Choroid plexus epithelial cell (primary cell): ENCODE data around the gene CPEB3.

ENCODE experiments used
- DNase-seq: peaks from one replicate; pipeline ENCODE4 v3.0.0-alpha.2; 2010; ENCODE audit warnings: low read depth
- H3K4me3 ChIP-seq: 2 replicates; pipeline ENCODE4 v1.5.1; 2011; ENCODE audit warnings: low read depth, mild to moderate bottlenecking, control low read depth, low read length, moderate library complexity
- TF ChIP-seq, protein P1 (sequence below): conservative IDR thresholded peaks from 2 replicates; pipeline ENCODE4 v1.5.1; 2011; ENCODE audit warnings: low read depth, mild to moderate bottlenecking, control low read depth, inconsistent platforms, low read length, moderate library complexity

Gene CPEB3

DNA sequence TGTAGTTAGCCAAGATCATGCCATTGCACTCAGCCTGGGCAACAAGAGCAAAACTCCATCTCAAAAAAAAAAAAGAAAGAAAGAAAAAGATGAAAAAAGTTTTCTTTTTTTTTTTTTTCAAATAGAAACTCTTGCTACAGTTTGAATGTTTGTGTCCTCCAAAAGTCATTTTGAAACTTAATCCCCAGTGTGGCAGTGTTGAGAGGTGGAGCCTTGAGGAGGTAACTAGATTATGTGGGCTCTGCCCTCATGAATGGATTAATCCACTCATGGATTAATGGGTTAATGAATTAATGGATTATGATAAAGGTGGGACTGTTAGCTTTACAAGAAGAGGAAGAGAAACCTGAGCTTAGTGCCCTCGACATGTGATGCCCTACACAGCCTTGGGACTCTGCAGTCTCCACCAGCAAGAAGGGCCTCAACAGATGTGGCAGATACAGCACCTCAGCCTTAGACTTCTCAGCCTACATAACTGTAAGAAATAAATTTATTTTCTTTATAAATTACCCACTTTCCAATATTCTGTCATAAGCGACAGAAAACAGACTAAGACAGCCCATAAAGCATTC, 25.1 kb downstream of the CPEB3 start:
- TF ChIP-seq, protein P1, sequence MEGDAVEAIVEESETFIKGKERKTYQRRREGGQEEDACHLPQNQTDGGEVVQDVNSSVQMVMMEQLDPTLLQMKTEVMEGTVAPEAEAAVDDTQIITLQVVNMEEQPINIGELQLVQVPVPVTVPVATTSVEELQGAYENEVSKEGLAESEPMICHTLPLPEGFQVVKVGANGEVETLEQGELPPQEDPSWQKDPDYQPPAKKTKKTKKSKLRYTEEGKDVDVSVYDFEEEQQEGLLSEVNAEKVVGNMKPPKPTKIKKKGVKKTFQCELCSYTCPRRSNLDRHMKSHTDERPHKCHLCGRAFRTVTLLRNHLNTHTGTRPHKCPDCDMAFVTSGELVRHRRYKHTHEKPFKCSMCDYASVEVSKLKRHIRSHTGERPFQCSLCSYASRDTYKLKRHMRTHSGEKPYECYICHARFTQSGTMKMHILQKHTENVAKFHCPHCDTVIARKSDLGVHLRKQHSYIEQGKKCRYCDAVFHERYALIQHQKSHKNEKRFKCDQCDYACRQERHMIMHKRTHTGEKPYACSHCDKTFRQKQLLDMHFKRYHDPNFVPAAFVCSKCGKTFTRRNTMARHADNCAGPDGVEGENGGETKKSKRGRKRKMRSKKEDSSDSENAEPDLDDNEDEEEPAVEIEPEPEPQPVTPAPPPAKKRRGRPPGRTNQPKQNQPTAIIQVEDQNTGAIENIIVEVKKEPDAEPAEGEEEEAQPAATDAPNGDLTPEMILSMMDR: no peak
- no peak for DNase-seq
- no peak overlapping the region for H3K4me3 ChIP-seq

DNA sequence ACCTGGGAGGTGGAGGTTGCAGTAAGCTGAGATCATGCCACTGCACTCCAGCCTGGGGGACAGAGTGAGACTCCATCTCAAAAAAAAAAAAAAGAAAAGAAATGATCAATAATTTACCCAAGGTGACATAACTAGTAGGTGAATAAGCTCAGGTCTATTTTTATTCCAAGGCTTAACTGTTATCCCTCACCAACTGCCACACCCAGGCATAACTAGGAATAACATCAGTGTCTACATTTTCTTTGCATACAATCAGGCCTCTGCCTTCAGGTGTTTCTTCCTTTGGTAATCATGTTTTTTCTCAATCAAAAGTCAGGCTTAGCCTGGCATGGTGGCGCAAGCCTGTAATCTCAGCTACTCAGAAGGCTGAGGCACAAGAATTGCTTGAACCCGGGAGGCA, 26.6 kb downstream of the CPEB3 start:
- DNase-seq: no peak
- no peak overlapping the region for H3K4me3 ChIP-seq
- TF ChIP-seq, protein P1: no peak

DNA sequence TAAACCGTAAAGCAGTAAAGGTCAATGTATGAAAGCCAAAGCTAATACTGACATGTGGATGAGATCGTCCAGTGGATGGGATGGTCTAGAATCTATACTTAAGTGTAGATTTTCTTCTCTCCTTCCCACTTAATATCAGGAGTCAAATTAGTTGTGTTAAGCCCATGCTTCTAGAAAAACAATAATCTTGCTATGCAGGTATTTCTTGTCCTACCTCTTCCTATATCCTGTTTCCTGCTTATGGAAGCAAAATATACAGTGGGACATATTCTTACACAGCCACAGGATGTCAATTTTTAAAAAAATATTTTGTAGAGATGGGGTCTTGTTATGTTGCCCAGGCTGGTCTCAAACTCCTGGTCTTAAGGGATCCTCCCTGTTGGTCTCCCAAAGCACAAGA, 27.5 kb downstream of the CPEB3 start:
- no peak for DNase-seq
- TF ChIP-seq, protein P1: no peak
- H3K4me3 ChIP-seq: no peak overlapping the region

DNA sequence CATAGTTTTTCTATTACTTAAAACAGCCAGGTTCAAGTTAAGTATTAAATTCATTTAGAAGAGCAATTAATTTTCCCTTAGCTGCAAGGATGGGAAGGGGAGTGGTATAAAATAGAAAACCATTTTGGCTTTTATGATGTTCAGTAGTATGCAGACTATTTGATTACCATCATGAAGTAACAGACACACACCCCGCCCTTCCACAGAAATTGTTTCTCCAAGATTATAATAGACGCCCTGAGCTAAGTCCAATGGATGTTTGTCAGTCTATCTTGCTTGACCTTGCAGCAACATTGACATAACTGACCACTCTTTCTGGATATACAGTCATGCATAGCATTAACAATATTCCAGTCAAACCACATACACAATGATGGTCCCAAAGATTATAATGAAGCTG, 42.3 kb downstream of the CPEB3 start:
- no peak for DNase-seq
- H3K4me3 ChIP-seq: no peak overlapping the region
- TF ChIP-seq, protein P1: no peak

DNA sequence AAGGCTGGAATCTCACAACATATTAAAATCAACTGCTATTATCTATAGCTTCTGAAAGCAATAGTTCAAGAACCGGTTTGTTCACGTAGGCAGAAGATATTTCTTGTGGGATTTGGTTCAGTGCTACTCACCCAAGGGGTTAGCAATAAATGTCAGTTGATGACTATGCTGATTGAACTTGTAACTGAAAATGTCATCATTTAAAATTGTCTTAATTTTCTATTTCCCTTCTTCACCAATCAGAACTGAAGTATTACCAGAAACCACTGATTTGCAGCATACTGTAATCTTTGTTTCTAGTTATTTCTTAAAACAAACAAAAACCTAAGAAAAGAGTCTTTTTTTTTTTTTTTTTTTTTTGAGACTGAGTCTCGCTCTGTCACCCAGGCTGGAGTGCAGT, 46.1 kb downstream of the CPEB3 start:
- H3K4me3 ChIP-seq: no peak overlapping the region
- TF ChIP-seq, protein P1: no peak
- DNase-seq: no peak

- TF ChIP-seq, protein P1: no peak
- peak overlapping the region; percentile 44 for H3K4me3 ChIP-seq
- peak; percentile 84 for DNase-seq
These were observed 47.8 kb downstream of the CPEB3 start for GRCh38 chr10:92242910-92243671.

DNA sequence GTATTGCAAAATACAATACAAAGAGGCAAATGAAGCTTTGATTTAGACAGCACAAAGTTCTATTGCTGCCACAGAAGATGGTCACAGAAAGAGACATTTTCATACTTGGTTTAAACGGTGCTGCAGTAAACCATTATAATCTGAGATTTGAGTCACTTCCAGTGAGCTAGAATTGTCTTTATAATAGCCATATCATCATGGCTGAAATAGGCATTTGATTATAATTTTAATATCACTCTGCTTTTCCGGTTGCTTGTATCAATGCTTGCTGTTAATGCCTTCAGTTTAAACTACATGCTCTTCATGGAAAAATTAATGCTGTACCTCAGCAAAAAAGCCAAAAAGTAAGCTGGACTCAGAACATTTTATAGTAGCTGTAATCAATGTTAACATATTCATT, 48.5 kb downstream of the CPEB3 start:
- no peak overlapping the region for H3K4me3 ChIP-seq
- TF ChIP-seq, protein P1: no peak
- DNase-seq: no peak
